Measurements from ENCODE around the gene ZNF593OS.
A peak's percentile ranks its signal among the peaks of the same experiment; 100 is the strongest.

Gene ZNF593OS

DNA sequence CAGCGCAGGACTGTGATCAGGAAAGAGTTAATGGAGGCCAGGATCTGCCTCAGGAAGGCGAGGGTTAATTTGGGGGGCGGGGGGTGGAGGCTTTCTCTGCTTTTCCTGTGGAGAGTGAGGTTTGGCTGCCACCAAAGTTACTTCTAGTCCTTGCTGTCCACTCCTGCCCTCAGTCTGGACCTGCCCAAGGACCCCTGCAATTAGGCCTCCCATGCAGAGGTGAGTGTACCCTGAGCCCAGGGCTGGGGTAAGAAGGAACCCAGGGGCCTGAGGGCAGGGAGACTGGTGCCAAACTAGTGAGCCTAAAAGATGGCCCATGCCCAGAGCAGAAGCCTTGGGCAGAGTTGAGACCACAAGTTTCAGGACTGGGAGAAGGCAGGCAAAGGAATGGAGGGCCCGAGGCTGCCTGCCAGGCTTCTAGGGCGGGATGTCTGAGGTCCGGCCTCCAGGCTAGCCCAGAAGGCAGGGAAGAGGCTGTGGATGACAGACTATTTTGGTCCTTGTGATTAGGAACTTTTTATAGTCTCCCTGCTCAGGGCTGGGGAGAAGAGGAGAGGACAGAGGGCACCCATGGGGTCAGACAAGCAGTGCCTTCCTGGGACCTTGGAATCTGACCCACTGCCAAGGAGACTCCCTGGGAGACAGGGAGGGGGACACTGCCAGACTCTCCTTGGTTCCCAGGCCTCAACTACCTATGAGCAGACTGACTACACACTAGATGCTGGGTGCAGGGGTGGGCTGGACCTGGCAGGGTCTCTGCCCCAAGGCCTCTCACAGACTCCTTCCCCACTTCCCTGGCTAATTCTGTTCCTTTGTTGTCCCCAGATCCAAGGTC, 12.5 kb downstream of the ZNF593OS start, which contains the start of gene FAM110D:
TSS of gene FAM110D (plus strand) at position 172 of the 835 bp plus-strand sequence. CDS start 2,213 bp downstream, outside the sequence.
- FAIRE-seq = no peak

DNA sequence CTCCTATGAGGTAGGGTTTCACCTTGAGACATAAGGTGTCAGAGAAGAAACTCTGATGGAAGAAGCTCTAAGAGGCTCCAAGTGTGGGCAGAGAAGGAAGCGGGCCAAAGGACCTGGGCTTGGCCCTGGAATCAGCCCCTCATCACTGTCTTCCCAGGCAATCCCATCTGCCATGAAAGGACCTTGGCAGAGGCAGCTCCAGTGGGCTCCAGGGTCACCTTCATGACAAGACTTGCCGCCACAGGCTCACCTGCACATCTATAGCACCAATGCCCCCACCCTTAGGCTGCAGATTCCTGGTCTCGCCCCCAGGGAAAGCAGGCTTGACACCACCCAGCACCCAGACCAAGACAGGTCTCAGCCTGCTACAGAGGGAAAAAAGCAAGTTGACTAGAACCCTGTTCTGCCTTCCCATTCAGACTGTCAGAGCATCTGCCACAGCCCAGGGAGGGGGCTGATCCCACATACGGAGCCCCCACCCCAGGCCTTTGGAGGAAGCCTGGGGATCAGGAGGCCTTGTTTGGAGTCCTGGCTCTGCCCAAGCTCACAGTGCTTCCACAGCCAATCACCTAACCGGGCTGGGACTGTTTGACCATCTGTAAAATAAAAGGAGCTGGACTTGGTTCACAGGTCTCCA, 13.2 kb downstream of the ZNF593OS start:
- FAIRE-seq = no peak

DNA sequence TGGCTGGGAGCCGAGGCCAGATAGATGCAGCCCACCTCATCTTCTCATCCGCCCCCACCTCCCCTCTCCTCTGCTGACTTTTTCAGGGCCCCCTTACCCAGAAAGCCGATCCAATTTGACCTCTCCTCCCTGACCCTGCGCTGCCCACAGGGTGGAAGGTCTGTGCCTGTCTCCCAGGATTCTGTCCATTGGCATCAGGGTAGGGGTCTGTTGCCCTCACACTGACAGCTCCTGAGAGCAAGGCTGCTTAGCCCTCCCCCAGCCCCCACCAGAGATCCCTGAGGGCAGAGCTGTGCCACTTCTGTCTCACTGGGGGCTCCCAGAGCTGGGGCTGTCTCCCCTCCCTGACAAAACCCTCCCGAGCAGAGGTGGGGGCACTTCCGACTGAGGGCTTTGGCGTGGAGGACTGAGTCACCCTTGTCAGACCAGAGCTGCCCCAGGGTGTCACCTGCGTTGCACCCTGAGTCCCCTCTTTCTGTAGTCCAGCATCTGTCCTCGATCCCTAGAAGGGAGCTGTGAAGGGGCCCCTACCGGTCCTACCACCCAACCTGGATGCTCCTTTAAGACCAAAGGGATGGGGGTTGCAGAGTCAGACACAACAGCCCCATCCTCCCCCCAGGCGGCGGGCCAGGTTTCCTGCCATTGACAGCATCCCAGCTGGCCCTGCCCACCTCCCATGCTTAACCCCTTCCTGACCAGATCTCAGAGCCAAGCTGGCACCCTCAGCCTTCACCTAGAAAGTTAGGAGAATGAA, 15.2 kb downstream of the ZNF593OS start:
- no peak for FAIRE-seq

DNA sequence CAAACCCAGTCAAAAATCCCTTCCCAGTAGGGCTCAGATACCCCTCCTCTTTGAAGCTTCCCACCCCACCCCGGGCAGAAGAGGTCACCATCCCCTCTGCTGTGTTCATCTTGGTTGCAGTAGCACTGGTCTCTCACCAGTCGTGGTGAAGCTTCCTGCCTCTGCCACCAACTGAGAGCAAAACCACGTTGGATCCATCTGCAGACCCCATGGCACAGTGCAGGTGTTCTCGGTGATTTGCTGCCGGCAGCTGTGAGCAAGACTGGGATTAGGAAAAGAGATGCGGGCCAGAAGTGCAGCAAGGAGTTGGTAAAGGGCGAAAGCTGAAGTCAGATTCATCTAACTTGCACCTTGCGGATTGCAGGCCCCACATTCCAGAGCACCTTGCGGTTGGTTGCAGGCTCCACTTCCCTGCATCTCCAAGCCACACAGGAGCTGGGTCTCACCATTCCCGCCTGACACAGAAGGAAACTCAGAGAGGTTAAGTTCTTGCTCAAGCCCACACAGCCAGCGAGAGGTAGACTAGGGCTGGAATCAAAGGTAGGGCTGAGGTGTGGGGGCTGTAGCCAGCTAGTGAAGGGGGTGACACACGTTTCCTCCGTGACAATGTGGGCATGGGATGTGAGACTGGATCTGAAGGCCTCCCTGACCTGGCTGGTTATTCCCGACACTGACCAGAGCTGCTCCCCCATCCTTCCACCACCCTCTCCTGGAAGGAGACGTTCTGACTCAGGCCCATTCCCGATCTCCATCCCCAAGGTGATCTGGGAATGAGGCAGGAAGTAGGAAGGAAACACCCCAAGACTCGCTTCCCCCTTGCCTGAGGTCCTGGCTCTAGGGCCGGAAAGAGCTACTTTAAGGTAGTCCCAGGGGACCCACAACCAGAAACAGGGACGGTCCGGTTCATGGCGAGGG, 16.0 kb downstream of the ZNF593OS start:
- no peak for FAIRE-seq

DNA sequence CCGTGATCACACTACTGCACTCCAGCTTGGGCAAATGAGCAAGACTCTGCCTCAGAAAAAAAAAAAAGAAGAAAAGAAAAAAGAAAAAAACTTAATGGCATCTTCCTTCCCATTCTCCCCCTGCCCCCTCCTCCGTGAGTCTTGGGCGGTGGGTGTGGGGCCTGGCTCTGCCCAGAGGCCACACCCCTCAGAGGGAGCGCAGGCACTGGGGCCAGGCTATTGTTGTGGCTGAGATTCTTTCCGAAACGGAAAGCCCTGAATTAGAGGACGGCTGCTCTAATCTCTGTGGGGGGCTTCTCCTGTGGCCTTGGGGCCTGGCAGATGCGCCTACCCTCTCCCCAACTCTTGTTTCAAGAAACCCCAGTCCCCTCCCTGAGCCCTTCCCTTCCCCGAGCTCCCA, 16.9 kb downstream of the ZNF593OS start:
- FAIRE-seq = no peak

DNA sequence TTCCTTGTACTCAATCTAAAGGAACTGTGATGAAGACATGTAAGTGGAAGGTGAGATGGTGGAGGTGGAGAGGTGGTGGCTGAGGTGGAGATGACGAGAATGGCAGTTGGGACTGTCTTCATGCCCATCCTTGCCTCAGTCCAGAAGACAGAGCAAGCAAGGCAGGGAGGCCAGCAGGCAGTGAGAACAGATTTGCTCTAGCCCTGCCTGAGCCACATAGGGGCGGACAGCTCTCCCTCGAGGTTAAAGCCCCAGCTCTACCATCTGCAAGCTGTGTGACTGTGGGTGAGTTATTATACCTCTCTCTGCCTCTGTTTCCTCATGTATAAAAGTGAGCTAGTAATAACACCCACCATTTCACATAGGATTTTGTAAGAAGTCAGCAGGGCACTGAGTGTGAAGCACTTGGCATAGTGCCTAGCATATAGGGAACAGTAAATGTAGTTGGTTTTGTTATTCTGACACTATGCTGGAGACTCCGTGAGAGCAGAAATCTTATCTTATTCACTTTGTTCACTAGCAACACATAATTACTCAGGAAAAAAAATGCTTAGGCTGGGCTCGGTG, 17.6 kb downstream of the ZNF593OS start:
- FAIRE-seq = no peak

DNA sequence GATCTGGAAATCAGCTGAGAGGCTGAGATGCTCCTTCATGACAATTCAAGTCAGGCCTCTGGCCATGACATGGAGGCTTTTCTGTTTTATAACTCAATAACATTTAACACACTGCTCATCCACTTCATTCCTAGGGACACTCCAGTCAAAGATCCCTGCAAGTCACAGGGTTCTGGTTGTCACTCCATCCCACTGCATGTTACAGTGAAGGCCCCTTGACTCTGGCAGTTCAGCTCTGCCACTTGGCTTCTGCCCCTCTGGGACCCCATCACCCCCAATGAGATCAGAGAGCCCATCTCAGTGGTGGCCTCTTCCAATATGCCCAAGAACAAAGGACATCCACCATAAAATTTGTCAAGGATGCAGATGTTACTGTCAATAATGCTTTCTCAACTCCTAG, 22.7 kb downstream of the ZNF593OS start:
- FAIRE-seq = no peak

DNA sequence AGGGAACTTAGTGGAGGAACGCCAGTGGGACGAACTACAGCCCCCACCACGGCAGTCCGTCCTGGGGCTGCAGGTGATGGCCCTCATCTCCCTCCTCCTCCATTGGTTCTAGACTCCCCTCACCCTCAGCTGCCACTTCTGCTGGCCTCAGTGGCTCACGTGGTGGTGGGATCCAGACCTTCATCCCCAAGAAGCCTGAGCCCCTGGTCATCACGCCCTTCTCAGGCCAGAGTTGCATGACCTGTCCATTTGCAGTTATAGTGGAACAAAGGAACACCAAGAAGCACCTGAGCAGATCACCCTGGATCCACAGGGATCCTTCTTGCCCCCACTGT, 25.7 kb downstream of the ZNF593OS start:
- FAIRE-seq = no peak

DNA sequence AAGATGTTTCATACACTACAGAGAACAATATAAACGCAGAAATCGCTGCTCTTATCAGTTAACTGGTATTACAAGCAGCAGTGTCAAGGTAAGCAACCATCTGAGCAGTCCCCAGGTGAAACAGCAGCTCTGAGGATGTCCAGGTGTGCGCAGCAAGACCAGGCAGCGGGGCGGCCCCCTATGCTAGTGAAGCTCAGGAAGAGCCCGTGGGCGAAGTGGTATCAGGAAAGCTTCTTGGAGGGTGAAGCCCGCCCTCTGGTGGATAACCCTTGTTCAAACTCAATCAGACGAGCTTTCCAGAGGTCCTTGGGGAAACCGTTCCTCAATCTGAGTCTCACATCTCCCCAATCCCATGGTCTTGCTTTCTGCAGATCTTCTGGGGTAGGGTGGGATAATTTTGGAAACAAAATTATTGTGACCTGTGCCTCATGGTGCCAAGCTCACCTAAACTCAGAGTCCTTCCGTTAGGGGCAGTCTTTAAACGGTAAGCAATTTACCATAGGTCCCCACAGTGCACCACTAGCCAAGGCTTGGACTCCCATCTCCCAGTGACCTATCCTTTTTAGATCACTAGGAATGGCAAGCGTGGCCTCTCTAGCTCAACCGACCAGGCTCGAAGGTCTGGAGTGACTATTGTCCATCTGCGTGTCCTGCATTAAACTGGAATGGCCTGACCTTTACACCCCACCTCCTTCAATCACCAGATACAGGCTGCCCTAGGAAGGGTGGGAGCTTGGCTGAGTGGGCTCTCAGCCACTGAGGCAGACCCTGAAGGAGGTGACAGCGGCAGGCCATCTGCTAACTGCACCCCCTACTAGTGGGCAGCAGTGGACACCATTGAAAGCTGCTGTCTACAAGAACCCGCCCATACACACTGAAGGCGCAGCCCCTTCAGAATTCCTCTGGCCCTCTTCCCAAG, 26.3 kb downstream of the ZNF593OS start:
- FAIRE-seq = peak; percentile 94

DNA sequence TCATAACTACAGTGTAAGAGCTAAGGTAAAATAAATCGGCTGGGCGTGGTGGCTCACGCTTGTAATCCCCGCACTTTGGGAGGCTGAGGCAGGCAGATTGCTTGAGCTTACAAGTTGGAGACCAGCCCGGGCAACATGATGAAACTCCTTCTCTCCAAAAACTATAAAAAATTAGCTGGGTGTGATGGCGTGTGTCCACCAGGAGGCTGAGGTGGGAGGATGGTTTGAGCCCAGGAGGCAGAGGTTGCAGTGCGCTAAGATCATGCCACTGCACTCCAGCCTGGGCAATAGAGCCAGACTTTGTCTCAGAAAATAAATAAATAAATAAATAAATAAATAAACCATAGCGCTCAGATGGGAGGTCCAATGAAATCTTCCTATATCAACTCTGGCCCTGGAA, 29.5 kb downstream of the ZNF593OS start:
- no peak for FAIRE-seq

DNA sequence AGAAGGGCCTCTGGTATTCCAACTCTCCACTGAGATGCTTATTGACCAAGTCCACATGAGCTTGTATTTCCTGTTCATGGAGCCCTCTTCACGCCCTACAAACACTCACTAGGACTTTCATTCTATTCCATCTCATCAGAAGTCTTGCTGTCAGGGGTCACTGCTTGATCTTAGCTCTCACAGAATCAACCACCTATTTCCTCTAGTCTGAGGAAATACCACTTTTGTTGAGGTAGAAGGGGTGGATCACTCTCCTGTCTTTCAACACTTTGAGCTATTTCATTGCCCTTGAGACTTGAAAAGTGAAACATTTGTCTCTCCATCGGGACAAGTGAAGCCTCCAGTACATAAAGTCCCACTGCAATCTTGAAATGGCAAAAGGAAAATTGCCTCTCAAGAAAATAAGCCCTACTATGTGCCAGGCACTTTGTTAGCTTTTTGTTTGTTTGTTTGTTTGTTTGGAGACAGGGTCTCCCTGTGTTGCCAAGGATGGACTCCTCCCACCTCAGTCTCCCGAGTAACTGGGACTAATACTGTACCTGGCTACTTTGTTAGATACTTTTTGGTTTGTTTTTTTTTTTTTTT, 32.6 kb downstream of the ZNF593OS start:
- FAIRE-seq = no peak

DNA sequence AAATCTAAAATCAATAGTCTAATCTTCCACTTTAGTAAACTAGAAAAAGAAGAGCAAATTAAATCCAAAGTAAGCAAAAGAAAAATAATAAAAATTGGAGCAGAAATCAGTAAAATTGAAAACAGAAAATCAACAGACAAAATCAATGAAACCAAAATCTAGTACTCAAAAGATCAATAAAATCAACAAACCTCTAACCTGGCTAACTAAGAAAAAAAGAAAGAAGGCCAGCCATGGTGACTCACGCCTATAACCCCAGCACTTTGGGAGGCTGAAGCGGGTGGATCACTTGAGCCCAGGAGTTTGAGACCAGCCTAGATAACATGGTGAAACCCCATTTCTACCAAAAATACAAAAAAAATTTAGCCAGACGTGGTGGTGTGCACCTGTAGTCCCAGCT, 37.2 kb downstream of the ZNF593OS start:
- no peak for FAIRE-seq

DNA sequence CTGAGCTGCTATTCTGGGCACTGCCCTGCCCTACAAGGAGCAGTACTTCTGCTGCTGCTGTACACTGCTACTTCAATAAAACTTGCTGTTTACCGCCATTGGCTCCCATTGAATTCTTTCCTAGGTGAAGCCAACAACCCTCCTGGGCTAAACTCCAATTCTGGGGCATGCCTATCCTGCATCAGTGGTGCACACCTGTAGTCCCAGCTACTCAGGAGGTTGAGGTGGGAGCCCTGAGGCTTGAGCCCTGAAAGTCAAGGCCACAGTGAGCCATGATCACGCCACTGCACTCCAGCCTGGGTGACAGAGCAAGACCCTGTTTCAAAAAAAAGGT, 38.8 kb downstream of the ZNF593OS start:
- FAIRE-seq = no peak

DNA sequence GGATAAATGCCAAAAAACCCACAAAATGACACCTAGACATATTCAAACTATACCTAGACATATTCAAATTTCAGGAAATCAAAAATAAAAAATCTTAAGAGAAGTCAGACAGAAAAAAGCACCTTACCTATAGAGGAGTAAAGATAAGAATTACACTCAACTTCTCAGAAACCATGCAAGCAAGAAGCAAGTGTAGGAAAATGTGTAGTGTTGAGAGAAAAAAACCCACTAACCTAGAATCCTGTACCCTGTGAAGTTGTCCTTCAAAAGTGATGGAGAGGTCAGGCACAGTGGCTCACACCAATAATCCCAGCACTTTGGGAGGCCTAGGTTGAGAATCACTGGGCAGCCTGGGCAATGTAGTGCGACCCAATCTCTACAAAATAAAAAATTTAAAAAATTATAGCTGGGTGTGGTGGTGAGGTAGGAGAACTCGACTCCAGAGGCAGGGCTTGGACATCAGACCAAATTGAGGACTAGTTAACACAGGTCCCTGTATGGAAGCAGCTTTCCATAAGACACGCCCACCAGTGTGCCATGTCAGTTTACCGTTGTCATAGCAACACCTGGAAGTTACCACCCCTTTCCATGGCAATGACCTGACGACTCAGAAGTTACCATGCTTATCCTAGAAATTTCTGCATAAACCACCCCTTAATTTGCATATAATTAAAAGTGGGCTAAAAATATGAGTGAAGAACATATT, 39.4 kb downstream of the ZNF593OS start:
- FAIRE-seq = no peak

DNA sequence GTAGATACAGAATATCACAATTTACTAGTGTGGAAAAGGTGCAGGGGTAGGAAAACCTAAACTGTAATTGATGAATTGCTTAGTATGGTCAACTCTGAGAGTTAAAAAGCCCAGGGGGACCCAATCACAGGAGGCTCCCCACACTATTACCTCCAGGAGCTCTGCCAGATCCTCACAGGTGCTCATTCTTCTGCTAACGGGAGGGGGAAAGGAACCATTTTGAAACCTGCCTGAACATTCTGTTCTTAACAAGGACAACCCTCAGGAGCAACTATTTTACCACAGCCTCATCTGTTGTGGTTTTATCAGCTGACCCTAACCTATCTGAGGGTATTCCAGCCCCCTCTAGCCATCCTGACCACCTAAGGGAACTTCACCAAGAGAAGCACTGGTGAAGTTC, 40.9 kb downstream of the ZNF593OS start:
- no peak for FAIRE-seq

DNA sequence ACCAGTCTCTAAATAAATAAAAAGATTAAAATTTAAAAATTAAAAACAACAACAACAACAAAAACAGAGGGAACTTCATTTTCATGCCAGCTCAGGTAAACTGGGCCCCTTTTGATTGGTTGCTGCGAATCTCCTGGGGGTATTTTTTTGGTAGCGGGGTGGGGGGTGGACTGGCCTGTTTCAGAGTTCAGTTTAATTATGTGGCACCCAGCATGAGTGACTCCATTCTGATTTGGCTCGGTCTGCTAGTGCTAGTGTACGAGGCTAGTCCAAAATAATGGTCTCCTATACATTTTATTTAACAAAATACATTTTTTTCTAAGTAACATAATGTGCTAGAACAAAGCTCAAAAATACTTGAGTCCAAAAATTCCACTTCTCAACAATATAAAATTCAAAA, 41.9 kb downstream of the ZNF593OS start:
- no peak for FAIRE-seq

DNA sequence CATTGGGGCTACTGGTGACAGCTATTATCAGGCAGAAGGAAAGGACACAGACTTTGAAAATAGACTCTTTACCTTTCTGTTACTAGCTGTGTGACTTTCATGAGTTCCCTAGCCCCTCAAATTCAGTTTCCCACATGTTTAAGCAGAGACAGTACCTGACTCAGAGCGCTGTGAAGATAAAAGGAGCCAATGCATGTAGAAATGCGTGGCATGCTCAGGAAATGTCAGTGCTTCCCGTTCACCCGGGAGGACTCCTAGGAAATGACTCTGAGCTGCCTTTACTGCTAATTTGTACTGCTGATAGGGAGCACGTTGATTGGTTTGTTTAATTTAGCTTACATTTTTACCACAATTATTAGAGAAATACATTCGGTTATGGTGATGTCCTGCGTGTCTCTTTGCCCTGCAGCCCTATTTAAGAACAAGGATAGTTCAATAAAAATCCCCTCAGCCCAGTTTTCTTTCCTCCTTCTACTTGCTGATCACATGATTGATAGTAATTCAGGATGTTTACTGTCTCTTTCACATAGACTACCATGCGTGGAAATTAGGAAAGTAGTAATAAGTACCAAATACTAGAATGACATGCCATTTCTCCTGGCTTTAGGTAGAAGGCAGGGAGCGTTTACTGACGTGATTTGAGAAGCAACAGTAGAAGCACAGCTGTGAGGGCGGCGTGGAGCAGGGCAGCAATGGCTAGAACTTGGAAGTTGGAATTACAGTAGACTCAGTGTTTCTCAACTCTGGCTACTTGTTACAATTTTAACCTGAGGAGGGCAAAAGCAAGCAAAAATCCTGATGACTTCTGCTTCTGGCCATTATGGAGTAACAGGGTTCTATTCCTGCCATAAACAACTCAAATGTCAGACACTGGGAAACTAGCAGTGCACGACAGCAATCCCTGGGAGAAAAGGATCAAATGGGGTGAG, 44.1 kb downstream of the ZNF593OS start:
- no peak for FAIRE-seq

DNA sequence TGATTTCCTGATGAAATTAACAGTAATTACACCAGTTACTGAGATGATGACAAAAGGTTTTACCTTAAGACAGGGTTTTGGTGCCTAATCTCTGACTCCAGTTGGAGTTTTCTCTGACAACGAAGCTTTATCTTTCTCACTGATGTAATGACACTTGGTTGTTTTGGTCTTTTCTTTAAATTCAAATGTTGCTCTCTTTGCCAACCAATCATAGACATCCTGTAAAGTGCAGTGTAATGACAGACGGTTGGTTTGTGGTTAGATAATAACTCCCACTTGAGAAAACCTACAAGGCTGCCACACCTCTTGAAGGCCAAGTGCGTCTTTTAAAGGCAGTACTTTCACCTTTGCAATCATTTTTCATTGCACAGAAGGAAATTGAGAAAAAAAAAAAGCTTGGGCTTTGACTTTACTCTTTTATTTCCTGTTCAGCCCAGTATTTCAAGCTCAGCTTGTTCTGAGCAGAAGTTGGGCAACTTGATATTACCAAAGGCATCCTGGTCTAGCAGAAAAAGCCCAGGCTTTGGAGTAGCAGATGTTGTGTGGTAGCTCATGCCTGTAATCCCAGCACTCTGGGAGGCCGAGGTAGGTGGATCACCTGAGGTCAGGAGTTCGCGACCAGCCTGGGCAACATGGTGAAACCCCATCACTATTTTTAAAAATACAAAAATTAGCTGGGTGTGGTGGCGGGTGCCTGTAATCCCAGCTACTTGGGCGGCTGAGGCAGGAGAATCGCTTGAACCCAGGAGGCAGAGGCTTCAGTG, 45.1 kb downstream of the ZNF593OS start:
- no peak for FAIRE-seq
